Measurements from ENCODE around the gene STING1. TPM values are rescaled to one million over a fixed set of nuclear protein-coding genes. Genes with fewer than 3 reads are reported as not detected.
"Not testable (repeated sequence)": the region's sequence is repeated elsewhere in the genome, so short reads cannot be mapped to it uniquely, and the experiment has no call there.

The STING1 gene
- polyA plus RNA-seq (ENCODE audit: insufficient read length in 10 of 10) = 10 to 100 TPM; 26.5 to 40.3 (median 30.2) TPM
- long read RNA-seq, donor 1, partial matches to known transcripts = 0 of 5 reads
- long read RNA-seq, donor 1, other reads (novel, unspliced or antisense) = 0 of 5 reads
- long read RNA-seq, donor 2 = 0 reads
- long read RNA-seq, donor 3 = 0 reads
- long read RNA-seq, donor 4, partial matches to known transcripts = 0 of 2 reads
- long read RNA-seq, donor 4, other reads (novel, unspliced or antisense) = 0 of 2 reads
- long read RNA-seq, donor 5, transcript TMEM173-201 (8 exons, 1,771 nt) = major isoform, 5 of 8 reads
- long read RNA-seq, donor 5, partial matches to known transcripts = 0 of 8 reads
- long read RNA-seq, donor 5, other reads (novel, unspliced or antisense) = 0 of 8 reads
- long read RNA-seq, donor 6, transcript TMEM173-201 (8 exons, 1,771 nt) = major isoform, 6 of 11 reads
- long read RNA-seq, donor 6, partial matches to known transcripts = 0 of 11 reads
- long read RNA-seq, donor 6, other reads (novel, unspliced or antisense) = 0 of 11 reads
- long read RNA-seq, donor 7, partial matches to known transcripts = 0 of 5 reads
- long read RNA-seq, donor 7, other reads (novel, unspliced or antisense) = 0 of 5 reads
- long read RNA-seq, donor 8, transcript TMEM173-201 (8 exons, 1,771 nt) = major isoform, 5 of 7 reads
- long read RNA-seq, donor 8, partial matches to known transcripts = 0 of 7 reads
- long read RNA-seq, donor 8, other reads (novel, unspliced or antisense) = 0 of 7 reads
- long read RNA-seq, donor 9, partial matches to known transcripts = 0 of 1 reads
- long read RNA-seq, donor 9, other reads (novel, unspliced or antisense) = 0 of 1 reads

DNA sequence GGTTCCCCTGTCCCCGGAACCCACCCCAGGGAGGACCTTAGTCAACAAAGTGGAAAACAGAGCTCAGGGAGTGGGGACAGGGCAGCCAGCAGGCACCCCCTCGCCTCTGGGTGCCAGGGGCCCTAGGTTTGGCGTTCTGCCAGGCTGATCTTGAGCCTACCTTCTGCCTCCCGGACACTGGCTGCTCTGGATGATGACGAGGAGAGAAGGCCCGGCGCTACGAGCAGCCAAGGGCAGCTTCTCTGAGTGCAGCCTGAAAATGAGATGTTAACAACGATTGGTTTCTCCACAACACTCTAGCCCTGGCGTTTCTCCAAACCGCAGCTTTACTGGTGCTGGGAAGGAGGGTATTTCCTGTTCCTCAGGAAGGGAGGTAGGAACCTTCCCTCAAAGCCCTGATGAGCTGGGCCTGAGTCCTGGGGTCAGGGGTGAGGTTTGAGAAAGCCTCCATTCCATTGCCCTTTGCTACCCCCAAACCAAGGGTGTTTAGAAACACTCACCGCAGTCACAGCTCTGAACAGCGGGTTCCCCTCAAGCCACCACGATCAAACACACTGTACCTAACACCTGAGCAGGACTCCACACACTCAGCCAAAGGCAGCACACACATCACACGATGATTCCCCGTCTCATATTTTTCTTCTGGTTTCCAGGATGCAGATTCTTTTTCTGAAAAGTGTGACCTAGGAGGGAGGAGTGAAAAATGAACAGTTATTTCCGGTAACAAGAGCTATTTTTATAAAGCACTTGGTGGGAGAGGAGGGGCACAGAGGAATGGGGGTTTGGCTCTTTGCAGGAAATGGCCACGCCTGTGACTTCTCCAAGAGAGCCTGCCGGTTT is at the start of gene STING1:
Gene STING1 (minus strand): TSS at position 709 of the 840 bp plus-strand sequence. CDS start 1,054 bp downstream, outside the sequence.
- peak; percentile 84 to 96 (median 89) for DNase-seq

DNA sequence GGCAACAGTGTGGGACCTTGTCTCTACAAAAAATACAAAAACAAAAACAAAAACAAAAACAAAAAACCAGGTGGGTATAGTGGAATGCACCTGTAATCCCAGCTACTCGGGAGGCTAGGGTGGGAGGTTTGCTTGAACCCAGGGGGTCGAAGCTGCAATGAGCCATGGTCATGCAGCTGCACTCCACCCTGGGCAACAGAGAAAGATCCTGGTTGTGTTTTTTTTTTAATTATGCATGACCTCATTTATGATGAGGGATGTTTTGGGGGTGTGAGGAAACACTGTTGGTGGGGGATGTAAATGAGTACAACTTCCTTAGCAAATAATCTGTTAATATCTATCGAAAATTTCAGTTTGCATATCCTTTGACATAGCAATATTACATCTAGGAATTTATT is 49.2 kb upstream of the STING1 start:
- DNase-seq = no peak

DNA sequence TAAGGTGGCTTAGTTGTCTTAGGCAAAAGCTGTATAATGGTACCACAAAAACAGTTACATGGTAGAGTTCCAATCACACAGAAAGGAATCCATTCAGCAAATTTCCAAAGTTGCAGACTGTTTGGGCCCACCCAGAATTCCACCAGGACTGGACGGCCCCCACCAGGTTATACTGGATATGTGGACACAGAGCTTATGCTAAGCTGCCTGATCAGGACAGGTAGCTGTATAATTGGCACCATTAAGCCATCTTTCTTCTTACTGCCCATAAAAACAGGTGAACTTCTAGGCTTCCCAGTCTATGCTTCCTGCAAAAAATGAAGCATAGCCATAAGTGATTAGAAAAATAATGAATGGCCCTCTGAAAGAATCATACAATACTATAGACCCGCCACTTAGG is 47.5 kb upstream of the STING1 start:
- DNase-seq = not testable (repeated sequence)

DNA sequence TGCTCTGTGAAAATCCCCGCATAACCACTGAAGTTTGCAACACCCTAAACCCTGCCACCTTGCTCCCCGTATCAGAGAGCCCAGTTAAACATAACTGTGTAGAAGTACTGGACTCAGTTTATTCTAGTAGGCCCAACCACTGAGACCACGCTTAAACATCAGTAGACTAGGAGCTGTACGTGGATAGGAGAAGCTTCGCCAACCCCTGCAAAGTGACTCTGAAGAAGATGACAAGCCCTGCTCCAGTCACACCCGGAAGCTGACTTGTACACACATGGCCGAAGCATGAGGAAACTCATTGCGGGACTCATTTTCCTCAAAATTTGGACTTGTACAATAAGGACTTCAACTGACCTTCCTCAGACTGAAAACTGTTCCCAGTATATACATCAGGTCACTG is 46.1 kb upstream of the STING1 start:
- DNase-seq = not testable (repeated sequence)

DNA sequence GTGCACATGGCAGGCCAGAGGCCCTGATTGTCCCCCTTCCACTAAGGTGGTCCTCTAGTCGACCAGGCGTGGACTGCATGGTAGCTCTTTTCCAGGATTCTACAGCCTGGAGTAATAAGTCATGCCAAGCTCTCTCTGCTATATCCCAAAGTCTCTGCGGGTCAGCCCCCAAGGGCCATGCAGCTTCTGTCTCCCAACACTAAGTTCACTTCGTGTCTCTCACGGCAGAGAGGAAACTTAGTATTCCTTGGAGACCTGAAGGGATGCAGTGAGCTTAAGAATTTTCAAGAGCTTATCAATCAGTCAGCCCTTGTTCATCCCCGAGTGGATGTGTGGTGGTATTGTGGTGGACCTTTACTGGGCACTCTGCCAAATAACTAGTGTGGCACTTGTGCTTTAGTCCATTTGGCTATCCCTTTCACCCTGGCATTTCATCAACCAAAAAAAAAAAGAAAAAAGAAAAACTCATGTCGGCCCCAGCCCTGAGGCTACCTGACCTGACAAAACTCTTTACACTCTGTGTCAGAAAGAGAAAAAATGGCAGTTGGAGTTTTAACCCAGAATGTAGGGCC is 45.4 kb upstream of the STING1 start:
- DNase-seq = not testable (repeated sequence)

DNA sequence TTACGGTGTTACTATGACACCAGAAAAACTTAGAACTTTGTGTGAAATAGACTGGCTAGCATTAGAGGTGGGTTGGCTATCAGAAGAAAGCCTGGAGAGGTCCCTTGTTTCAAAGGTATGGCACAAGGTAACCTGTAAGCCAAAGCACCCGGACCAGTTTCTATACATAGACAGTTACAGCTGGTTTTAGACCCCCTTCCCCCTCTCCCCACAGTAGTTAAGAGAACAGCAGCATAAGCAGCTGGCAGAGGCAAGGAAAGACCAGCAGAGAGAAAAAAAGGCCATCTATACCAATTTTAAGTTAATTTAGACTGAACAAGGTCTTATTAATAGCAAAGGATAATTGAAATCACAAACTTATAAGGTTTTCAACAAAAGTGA is 44.5 kb upstream of the STING1 start:
- not testable (repeated sequence) for DNase-seq

DNA sequence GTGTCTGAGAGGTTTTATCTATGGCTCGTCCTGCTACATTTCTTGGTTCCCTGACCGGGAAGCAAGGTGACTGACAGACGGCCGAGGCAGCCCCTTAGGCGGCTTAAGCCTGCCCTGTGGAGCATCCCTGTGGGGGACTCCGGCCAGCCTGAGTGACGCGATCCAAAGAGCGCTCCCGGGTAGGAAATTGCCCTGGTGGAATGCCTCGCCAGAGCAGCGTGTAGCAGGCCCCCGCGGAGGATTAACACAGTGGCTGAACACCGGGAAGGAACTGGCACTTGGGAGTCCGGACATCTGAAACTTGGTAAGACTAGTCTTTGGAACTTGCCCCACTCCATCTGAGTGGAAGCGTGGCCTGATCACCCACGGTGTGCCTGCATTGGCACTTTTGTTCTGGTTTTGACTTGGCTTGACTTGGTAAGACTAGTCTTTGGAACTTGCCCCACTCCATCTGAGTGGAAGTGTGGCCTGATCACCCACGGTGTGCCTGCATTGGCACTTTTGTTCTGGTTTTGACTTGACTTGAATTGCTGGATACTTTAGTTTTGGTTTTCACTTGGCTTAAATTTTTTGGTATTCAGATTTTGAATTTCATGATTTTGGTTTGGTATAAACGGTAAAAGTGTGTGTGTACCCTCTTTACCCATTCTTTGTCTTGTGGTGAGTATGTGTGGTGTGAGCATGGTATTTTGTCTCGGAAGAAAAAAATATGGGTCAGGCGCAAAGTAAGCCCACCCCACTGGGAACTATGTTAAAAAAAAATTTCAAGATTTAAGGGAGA is 43.9 kb upstream of the STING1 start:
- not testable (repeated sequence) for DNase-seq

DNA sequence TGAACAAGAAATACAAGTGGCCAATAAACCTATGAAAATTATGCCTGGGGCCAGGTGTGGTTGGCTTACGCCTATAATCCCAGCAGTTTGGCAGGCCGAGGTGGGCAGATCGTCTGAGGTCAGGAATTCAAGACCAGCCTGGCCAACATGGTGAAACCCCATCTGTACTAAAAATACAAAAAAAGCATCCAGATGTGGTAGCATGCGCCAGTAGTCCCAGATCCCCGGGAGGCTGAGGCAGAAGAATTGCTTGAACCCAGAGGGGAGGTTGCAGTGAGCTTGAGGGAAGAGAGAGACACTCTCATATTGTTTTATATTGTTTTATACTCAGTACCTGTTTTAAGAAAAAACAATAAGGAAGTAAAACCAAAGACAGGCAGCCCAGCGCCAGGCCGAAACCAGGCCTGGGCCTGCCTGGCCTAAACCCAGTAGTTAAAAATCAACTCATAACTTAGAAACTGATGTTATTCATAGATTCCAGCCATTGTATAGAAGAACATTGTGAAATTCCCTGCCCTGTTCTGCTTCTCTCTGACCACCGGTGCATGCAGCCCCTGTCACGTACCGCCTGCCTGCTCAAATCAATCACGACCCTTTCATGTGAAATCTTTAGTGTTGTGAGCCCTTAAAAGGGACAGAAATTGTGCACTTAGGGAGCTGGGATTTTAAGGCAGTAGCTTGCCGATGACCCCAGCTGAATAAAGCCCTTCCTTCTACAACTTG is 43.2 kb upstream of the STING1 start:
- not testable (repeated sequence) for DNase-seq

DNA sequence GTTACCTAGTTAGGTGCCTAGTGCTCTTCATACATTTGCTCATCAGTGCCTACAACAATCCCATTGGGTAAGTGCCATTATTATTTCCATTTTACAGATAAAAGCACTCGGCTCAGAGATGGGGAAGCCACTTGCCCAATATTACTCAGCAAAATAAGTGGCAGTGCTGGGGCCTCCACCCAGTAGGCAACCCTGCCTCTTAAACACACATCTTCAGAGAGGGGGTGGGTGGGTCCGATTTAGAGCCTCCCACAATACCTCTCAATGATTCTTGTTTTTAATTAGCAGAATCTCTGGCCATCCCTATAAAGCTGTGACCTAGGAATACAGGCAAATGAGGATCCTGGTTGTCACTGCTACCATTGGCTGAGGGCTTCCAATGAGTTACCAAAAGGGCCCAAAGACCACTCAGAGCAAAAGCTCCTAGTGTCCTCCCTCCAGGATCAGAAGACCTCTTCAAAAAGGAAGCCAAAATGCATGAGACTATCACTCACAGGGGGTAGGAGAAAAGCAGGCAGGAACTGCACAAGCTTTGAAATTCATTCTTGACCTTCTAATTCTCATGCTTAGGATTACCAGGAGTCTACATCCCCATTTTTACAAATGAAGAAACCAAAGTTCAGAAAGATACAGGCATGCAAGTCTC is 42.5 kb upstream of the STING1 start:
- no peak for DNase-seq

DNA sequence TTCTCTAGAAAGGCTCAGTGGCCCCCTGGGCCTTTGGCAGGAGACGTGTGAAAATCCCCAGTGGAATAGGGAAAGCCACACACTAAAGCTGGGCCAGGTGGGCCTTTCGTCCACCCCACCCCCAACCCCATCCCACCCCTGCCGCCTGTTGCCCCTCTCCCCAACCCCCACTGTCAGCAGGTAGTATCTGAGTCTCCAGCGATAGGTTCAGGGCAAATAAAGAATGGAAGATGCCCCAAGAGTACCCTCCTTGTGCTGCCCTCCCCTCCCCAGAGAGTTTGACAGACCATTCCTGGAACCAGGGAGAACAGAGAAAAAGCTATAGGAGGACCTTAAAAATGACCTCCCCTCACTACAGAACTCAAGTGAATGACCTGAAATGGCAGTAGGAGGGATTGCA is 41.9 kb upstream of the STING1 start:
- no peak for DNase-seq

DNA sequence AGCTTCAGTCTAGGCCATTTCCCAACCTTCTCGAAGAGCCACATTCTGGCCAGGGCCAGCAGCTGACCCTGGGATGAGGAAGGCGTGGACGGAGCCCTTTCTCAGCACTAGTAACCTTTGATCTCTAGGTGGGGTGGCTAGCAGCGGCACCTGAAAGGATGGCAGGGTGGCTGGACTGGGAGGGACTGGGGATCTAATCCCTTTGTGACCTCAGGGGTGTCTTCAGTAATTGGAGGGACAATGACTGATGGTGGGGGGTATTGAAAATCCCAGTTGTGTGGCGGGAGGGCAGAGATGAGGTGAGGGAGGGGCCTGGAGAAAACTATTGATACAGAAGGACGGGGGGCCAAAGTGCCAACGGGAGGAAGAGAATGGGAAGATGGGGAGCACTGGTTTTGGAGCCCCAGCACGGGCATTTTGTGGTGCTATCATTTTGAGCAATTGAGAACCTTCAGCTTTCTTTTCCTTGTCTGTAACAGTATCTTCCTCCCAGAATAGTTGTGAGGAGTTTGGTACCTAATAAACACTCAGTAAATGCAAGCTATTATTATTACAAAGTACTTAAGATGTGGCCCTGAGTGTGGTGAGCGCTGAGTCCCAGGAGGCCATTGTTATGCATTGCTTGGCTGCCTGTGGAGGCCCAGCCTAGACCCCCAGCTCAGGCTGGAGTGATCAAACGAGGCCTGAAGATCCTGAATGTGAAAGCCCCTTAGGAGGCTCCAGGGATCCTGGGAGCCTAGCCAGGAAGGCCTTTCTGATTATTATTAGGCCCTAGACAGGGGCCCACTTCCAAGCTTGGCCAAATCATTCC is 41.3 kb upstream of the STING1 start:
- DNase-seq = peak in 1 of 3 donors; percentile 59

DNA sequence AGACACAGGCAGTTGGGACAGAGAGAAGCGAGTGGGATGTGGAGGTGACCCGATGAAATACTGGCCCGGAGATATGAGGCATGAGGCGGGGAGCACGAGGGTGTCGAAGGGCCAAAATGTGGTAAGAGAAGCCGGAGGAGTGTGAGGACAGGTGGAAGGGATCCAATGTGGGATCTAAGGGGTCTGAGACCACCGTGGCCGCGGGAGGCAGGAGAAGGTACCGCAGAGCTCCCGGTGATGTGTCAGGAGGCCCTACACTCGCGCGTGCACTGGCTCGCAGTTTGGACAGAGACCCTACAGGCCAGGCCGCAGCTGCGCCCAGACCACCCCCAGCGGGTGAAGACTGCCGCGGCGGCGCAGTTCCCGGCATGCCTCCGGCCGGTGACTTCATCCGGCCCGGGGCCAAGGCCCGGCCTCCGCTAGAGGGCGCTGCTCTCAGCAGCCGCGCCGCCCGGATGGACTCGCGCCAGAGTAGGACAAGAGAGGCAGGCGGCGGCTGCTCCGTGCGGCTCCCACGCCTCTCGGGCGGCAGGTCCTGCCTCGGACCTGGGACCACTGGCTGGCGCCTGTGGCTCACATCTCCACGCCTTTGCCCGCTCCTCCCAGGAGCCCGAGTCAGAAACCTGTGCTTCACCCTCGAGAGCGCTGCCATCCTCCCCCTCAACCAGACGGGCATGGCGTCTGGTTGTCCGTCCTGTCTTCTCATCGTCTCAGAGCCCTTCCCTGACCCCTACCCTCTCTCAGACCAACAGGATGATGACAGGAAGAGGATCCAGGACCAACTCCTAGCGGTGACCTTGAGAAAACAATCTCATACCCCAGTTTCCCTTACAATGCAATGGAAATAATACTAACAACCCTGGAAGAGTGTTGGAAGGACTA is 35.4 kb upstream of the STING1 start:
- peak; percentile 89 to 98 (median 97) for DNase-seq

DNA sequence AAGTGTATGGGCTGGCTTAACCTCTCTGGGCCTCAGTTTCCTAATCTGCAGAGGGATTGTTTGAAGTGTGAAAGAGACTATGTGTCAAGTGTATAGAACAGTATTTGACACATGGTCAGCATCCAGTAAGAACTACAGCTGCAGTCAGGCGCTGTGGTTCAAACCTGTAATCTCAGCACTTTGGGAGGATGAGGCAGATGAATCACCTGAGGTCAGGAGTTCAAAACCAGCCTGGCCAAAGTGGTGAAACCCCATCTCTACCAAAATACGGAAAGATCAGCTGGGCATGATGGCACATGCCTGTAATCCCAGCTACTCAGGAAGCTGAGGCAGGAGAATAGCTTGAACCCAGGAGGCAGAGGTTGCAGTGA is 31.9 kb upstream of the STING1 start:
- no peak for DNase-seq

DNA sequence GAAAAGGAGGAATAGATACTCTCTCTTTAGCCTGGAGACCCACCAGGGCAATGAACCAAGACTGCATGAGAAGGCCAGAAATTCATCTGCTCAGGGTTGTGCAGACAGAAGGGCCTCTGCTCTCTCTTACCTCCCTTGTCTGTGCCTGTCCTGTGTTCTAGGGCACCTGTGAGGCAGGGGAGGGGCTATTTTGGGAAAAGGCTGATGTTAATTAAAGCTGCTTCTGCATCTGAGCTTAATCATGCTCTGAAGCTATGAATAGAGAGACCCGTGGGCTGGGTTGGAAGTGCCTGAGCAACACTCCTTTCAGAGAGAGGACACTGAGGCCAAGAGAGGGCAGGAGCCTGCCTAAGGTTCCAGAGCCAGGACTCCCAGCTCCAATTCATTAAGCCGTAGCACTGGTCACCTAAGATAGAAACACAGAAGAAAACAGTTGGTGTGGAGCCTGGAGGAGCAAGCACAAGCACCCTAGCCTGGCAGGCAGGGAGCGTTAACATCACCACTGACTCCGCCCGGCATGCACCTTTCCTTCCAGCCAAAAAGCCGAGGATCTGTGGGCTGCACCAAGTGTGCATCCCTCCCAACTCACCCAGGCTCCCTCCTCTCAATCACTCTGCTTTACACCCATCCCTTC is 31.4 kb upstream of the STING1 start:
- DNase-seq = no peak

DNA sequence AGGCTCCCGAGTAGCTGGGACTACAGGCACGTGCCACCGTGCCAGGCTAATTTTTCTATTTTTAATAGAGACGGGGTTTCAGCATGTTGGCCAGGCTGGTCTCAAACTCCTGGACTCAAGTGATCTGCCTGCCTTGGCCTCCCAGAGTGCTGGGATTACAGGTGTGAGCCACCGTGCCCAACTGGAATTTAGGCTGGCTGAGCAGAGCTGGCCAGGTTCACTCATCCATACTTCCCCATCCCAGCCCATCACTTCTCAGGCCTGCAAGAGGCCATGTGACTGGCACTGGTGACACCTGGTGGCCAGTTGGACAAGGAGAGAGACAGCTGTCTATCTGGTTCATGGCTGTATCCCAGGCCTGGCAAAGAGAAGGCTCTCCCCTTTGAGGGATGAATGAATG is 30.9 kb upstream of the STING1 start:
- peak; percentile 67 to 80 (median 72) for DNase-seq

DNA sequence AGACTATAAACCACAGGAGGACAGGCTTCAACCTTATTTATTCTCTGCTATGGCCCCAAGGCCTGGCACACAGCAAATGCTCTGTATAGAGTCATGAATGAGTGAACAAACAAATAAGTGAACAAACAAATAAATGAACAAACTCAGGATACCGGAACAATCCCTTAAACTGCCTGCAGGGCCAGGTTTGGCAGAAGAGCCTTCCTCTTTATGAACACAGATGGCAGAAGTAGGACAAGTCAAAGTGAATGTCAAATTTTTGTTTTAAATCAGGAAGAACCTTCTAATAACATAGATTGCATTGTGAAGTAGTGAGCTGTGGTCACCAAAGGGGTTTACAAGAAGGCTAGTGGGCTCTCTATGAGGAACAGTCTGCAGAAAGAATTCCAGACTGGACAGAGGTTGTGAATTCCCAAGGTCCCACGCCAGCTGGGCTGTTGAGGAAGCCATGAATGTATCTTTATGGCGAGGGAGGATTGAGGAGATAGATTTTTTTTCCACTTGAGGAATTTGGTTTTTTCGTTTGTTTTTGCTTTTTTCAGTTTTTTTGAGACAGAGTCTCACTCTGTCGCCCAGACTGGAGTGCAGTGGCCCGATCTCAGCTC is 30.3 kb upstream of the STING1 start:
- peak in 1 of 3 donors; percentile 47 for DNase-seq

DNA sequence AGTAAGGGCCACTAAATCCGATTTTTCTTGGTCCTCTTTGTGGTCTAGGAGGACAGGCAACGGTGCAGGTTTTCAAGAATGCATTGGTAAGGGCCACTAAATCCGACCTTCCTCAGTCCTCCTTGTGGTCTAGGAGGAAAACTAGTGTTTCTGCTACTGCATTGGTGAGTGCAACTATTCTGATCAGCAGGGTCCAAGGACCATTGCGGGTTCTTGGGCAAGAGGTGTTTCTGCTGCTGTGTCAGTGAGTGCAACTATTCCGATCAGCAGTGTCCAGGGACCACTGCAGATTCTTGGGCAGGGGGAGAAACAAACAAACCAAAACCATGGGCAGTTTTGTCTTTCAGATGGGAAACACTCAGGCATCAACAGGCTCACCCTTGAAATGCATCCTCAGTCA is 22.2 kb upstream of the STING1 start:
- not testable (repeated sequence) for DNase-seq
